B cell (primary cell): ENCODE data around the gene PRAMEF20. TPM values are rescaled to one million over a fixed set of nuclear protein-coding genes. Genes with fewer than 3 reads are reported as not detected.
"Not testable (repeated sequence)": the region's sequence is repeated elsewhere in the genome, so short reads cannot be mapped to it uniquely, and the experiment has no call there.

Experiments
- ATAC-seq: fragments of 200-7000 bp; cut with Tn5 transposase; one replicate; pipeline ENCODE4 v1.10.0; 2021; ENCODE audit warnings: low read depth, mild to moderate bottlenecking, moderate number of reproducible peaks, moderate library complexity
- CTCF ChIA-PET: fragments of 350-600 bp; sonication (Branson Sonifier 250); formaldehyde crosslinking; loops from one replicate; lab custom pipeline; 2021; ENCODE audit warnings: antibody characterized with exemption, inconsistent platforms; lab: Charles Lee
- POLR2A ChIA-PET: fragments of 350-600 bp; sonication (Branson Sonifier 250); formaldehyde crosslinking; loops from one replicate; lab custom pipeline; 2021; ENCODE audit warnings: antibody characterized with exemption; lab: Charles Lee
- DNase-seq: peaks from one replicate; pipeline ENCODE4 v3.0.0; 2013
- H2AFZ ChIP-seq: 2 replicates; pipeline ENCODE4 v1.6.1; 2012; ENCODE audit warnings: mild to moderate bottlenecking, low read depth, low read length; ENCODE audit not compliant: insufficient read depth, poor library complexity, severe bottlenecking
- H3K27ac ChIP-seq, 2 donors: 1 replicate in 1 of 2; 2 replicates in 1 of 2; pipeline ENCODE4 v1.5.1; 2012 to 2013; ENCODE audit warnings: low read length in 2 of 2, mild to moderate bottlenecking in 2 of 2, moderate library complexity in 1 of 2
- H3K27me3 ChIP-seq, 4 experiments: fragments of 200-600 bp in 1 of 4; sonication (generic) in 1 of 4; replicated peaks in 1 of 4; 1 replicate in 2 of 4; 2 replicates in 2 of 4; pipeline versions ENCODE4 v1.6.1 to v1.7.0; 2013 to 2016; ENCODE audit warnings: low read length in 3 of 4, mild to moderate bottlenecking in 2 of 4, mixed read lengths in 1 of 4, moderate library complexity in 1 of 4; ENCODE audit not compliant: insufficient read depth in 4 of 4, control insufficient read depth in 3 of 4; ENCODE audit errors: control extremely low read depth in 1 of 4
- H3K36me3 ChIP-seq, 2 experiments: replicated peaks in 1 of 2; 1 replicate in 1 of 2; 2 replicates in 1 of 2; pipeline versions ENCODE4 v1.6.1 to v1.7.1; 2013; ENCODE audit warnings: low read length in 1 of 2; ENCODE audit not compliant: insufficient read depth in 2 of 2, control insufficient read depth in 1 of 2; ENCODE audit errors: control extremely low read depth in 1 of 2, extremely low read depth in 1 of 2
- H3K4me1 ChIP-seq, 2 donors: fragments of 200-600 bp in 1 of 2; sonication (generic) in 1 of 2; 1 replicate in 1 of 2; 2 replicates in 1 of 2; pipeline versions ENCODE4 v1.5.1 to v1.6.1; 2013 to 2017; ENCODE audit warnings: low read length in 2 of 2; ENCODE audit not compliant: control insufficient read depth in 2 of 2, insufficient read depth in 2 of 2
- H3K4me2 ChIP-seq: replicated peaks from 2 replicates; pipeline ENCODE3; 2012; ENCODE audit warnings: mild to moderate bottlenecking, low read depth, low read length; ENCODE audit not compliant: poor library complexity, severe bottlenecking
- H3K4me3 ChIP-seq, 5 experiments: fragments of 200-600 bp in 1 of 5; sonication (generic) in 1 of 5; 1 replicate in 3 of 5; 2 replicates in 2 of 5; pipeline versions ENCODE4 v1.5.1 to v1.7.0; 2011 to 2016; ENCODE audit warnings: low read length in 4 of 5, mild to moderate bottlenecking in 4 of 5, low read depth in 2 of 5, control low read depth in 1 of 5, moderate library complexity in 1 of 5; ENCODE audit not compliant: insufficient read depth in 1 of 5; ENCODE audit errors: control extremely low read depth in 1 of 5, extremely low read depth in 1 of 5
- H3K79me2 ChIP-seq: fragments of 200-600 bp; sonication (generic); one replicate; pipeline ENCODE4 v1.6.0; 2016; ENCODE audit warnings: low read length; ENCODE audit not compliant: control insufficient read depth, insufficient read depth
- H3K9ac ChIP-seq: fragments of 200-600 bp; sonication (generic); 2 replicates; pipeline ENCODE4 v1.6.1; 2017; ENCODE audit warnings: mild to moderate bottlenecking, low read length, moderate library complexity
- H3K9me3 ChIP-seq, 3 donors: one replicate each; pipeline versions ENCODE4 v1.6.1 to v1.7.1; 2013; ENCODE audit warnings: low read length in 2 of 3; ENCODE audit not compliant: control insufficient read depth in 2 of 3, insufficient read depth in 1 of 3; ENCODE audit errors: control extremely low read depth in 1 of 3
- H4K20me1 ChIP-seq: 2 replicates; pipeline ENCODE4 v1.6.0; 2012; ENCODE audit warnings: mild to moderate bottlenecking, low read length; ENCODE audit not compliant: insufficient read depth, control insufficient read depth, poor library complexity, severe bottlenecking
- H3K27ac Mint-ChIP-seq: one replicate; pipeline ENCODE4 v1.8.0; 2021; ENCODE audit warnings: mixed read lengths
- H3K27me3 Mint-ChIP-seq: one replicate; pipeline ENCODE4 v1.8.0; 2021; ENCODE audit warnings: mixed read lengths
- H3K4me1 Mint-ChIP-seq: one replicate; pipeline ENCODE4 v1.8.0; 2021; ENCODE audit warnings: mixed read lengths
- H3K4me3 Mint-ChIP-seq: one replicate; pipeline ENCODE4 v1.8.0; 2021; ENCODE audit warnings: mixed read lengths
- H3K9me3 Mint-ChIP-seq: one replicate; pipeline ENCODE4 v1.8.0; 2022; ENCODE audit warnings: mixed read lengths; ENCODE audit not compliant: insufficient read depth
- WGBS: methylation state at CpG from one replicate; pipeline ENCODE4 v1.1.5; 2013; ENCODE audit warnings: missing lambda C conversion rate; ENCODE audit not compliant: insufficient coverage; 5-methylcytosine and 5-hydroxymethylcytosine counted together
- intact Hi-C: fragments of 100-400 bp; cut with micrococcal nuclease; formaldehyde crosslinking; loops from one replicate; pipeline ENCODE4 v1.10.0; 2022
- polyA plus RNA-seq: library from polyadenylated mRNA; depleted of rRNA; stranded (reverse); fragments of >200 nt; gene quantifications from 2 replicates; pipeline ENCODE4 v1.2.3, GENCODE V29; 2012
- total RNA-seq, 2 donors: library from RNA; stranded (reverse); fragments of 120-200 nt in 1 of 2; gene quantifications; 1 replicate in 1 of 2; 2 replicates in 1 of 2; pipeline versions ENCODE4 v1.2.3 to v1.2.4, GENCODE V29; 2013 to 2022

Gene PRAMEF20
- total and polyA plus RNA-seq, 2 donors (not counting 1 experiment from before 2014, with no cell fraction given), result not detected

GRCh38 chr1:13393004-13393403, 17.2 kb upstream of the PRAMEF20 start:
- ATAC-seq, H3K27ac ChIP-seq, H3K27ac Mint-ChIP-seq, H3K4me3 ChIP-seq, H3K9me3 ChIP-seq, H3K4me2 ChIP-seq, H3K79me2 ChIP-seq, H3K9me3 Mint-ChIP-seq, H3K27me3 ChIP-seq, H4K20me1 ChIP-seq, POLR2A ChIA-PET, H2AFZ ChIP-seq, CTCF ChIA-PET, H3K27me3 Mint-ChIP-seq, intact Hi-C loops, H3K4me1 ChIP-seq, H3K4me3 Mint-ChIP-seq, H3K9ac ChIP-seq, DNase-seq, H3K4me1 Mint-ChIP-seq, H3K36me3 ChIP-seq: not testable (repeated sequence)
- WGBS, result 75% methylated on average over 7 of the region's 7 CpGs

GRCh38 chr1:13394761-13395160, 15.5 kb upstream of the PRAMEF20 start:
- ATAC-seq, H3K27me3 Mint-ChIP-seq, H3K4me3 Mint-ChIP-seq, H3K4me1 ChIP-seq, H3K27me3 ChIP-seq, H3K36me3 ChIP-seq, H3K27ac ChIP-seq, DNase-seq, H3K9ac ChIP-seq, intact Hi-C loops, H4K20me1 ChIP-seq, H3K9me3 Mint-ChIP-seq, H3K4me1 Mint-ChIP-seq, H3K27ac Mint-ChIP-seq, H2AFZ ChIP-seq, CTCF ChIA-PET, H3K79me2 ChIP-seq, H3K9me3 ChIP-seq, H3K4me3 ChIP-seq, H3K4me2 ChIP-seq, POLR2A ChIA-PET: not testable (repeated sequence)
- WGBS, result 93% methylated on average over 11 of the region's 32 CpGs

GRCh38 chr1:13395311-13395710, 14.9 kb upstream of the PRAMEF20 start:
- H3K27ac Mint-ChIP-seq, ATAC-seq, H3K79me2 ChIP-seq, CTCF ChIA-PET, H3K9me3 ChIP-seq, H3K27ac ChIP-seq, H3K9ac ChIP-seq, DNase-seq, H3K4me3 Mint-ChIP-seq, H3K4me3 ChIP-seq, H4K20me1 ChIP-seq, H3K4me1 Mint-ChIP-seq, H3K27me3 Mint-ChIP-seq, H3K4me2 ChIP-seq, H3K36me3 ChIP-seq, intact Hi-C loops, H3K4me1 ChIP-seq, H2AFZ ChIP-seq, H3K27me3 ChIP-seq, POLR2A ChIA-PET, H3K9me3 Mint-ChIP-seq: not testable (repeated sequence)
- 95% methylated on average over 4 of the region's 22 CpGs for WGBS
